Subcutaneous abdominal adipose tissue (tissue), 5 donors: Measurements from ENCODE around the gene GFRA1.

Experiments used
- H3K27ac ChIP-seq: one replicate; pipeline ENCODE4 v1.7.0; 2013; ENCODE audit warnings: low read depth, mild to moderate bottlenecking, inconsistent platforms, low read length, moderate library complexity
- H3K27me3 ChIP-seq, 5 donors: one replicate each; pipeline ENCODE4 v1.7.0; 2013; ENCODE audit warnings: low read length in 5 of 5, inconsistent platforms in 1 of 5; ENCODE audit not compliant: control insufficient read depth in 5 of 5, insufficient read depth in 4 of 5
- H3K36me3 ChIP-seq, 5 donors: one replicate each; pipeline ENCODE4 v1.7.0; 2013; ENCODE audit warnings: low read length in 5 of 5; ENCODE audit not compliant: control insufficient read depth in 5 of 5, insufficient read depth in 5 of 5
- H3K4me1 ChIP-seq, 5 donors: one replicate each; pipeline ENCODE4 v1.7.0; 2013; ENCODE audit warnings: low read length in 5 of 5, mild to moderate bottlenecking in 3 of 5, moderate library complexity in 1 of 5; ENCODE audit not compliant: control insufficient read depth in 5 of 5, insufficient read depth in 5 of 5
- H3K4me3 ChIP-seq, 5 donors: one replicate each; pipeline ENCODE4 v1.7.0; 2013; ENCODE audit warnings: low read length in 5 of 5, low read depth in 1 of 5
- H3K9ac ChIP-seq, 5 donors: one replicate each; pipeline ENCODE4 v1.7.0; 2013; ENCODE audit warnings: low read length in 5 of 5, mild to moderate bottlenecking in 4 of 5, moderate library complexity in 3 of 5
- H3K9me3 ChIP-seq, 5 donors: one replicate each; pipeline ENCODE4 v1.7.0; 2013; ENCODE audit warnings: low read length in 5 of 5; ENCODE audit not compliant: control insufficient read depth in 5 of 5
- donor health status: healthy.
- donor health status: healthy.
- donor health status: healthy.
- donor health status: healthy.
- donor health status: healthy.

Gene GFRA1

GRCh38 chr10:116100984-116101383, 172.0 kb downstream of the GFRA1 start:
- H3K9me3 ChIP-seq, result no peaks in the 10 kb centered on the region
- H3K4me1 ChIP-seq, result peaks cover 0 to 12% (median 7%) of the 10 kb centered on the region in 5 donors
- no peak overlapping the region for H3K4me3 ChIP-seq
- H3K27me3 ChIP-seq, result peaks cover 0 to 2% (median 0%) of the 10 kb centered on the region in 5 donors
- no peak overlapping the region for H3K9ac ChIP-seq
- H3K36me3 ChIP-seq, result no peaks in the 10 kb centered on the region
- no peak overlapping the region for H3K27ac ChIP-seq

- Histone ChIP-seq H3K9ac (no peak overlapping the region), H3K27ac (no peak overlapping the region)
Observed at GRCh38 chr10:116099023-116099420, 174.0 kb downstream of the GFRA1 start.

GRCh38 chr10:116098411-116099022, 174.5 kb downstream of the GFRA1 start:
- Histone ChIP-seq H3K27ac (no peak overlapping the region), H3K9me3 (no peaks in the 10 kb centered on the region), H3K4me1 (peaks cover 0 to 12% (median 7%) of the 10 kb centered on the region in 5 donors), H3K27me3 (peaks cover 0 to 2% (median 0%) of the 10 kb centered on the region in 5 donors), H3K4me3 (no peak overlapping the region), H3K9ac (no peak overlapping the region), H3K36me3 (no peaks in the 10 kb centered on the region)

More at GRCh38 chr10:116099023-116099420, 174.0 kb downstream of the GFRA1 start:
- no peak overlapping the region for H3K4me3 ChIP-seq
- peaks cover 0 to 12% (median 7%) of the 10 kb centered on the region in 5 donors for H3K4me1 ChIP-seq
- no peaks in the 10 kb centered on the region for H3K9me3 ChIP-seq
- no peaks in the 10 kb centered on the region for H3K36me3 ChIP-seq
- peaks cover 0 to 2% (median 0%) of the 10 kb centered on the region in 5 donors for H3K27me3 ChIP-seq

- no peaks in the 10 kb centered on the region for H3K36me3 ChIP-seq
- H3K4me1 ChIP-seq, result peaks cover 0 to 12% (median 7%) of the 10 kb centered on the region in 5 donors
- H3K27ac ChIP-seq, result no peak overlapping the region
- H3K27me3 ChIP-seq, result peaks cover 0 to 2% (median 0%) of the 10 kb centered on the region in 5 donors
- no peak overlapping the region for H3K4me3 ChIP-seq
- H3K9me3 ChIP-seq, result no peaks in the 10 kb centered on the region
- H3K9ac ChIP-seq, result no peak overlapping the region
Observed at GRCh38 chr10:116097239-116097784, 175.7 kb downstream of the GFRA1 start.

GRCh38 chr10:116096526-116096925, 176.5 kb downstream of the GFRA1 start:
- Histone ChIP-seq H3K9me3 (no peaks in the 10 kb centered on the region), H3K36me3 (no peaks in the 10 kb centered on the region), H3K4me3 (no peak overlapping the region), H3K9ac (no peak overlapping the region), H3K27me3 (peaks cover 0 to 2% (median 0%) of the 10 kb centered on the region in 5 donors), H3K4me1 (peaks cover 0 to 12% (median 7%) of the 10 kb centered on the region in 5 donors), H3K27ac (no peak overlapping the region)

GRCh38 chr10:116094356-116094755, 178.7 kb downstream of the GFRA1 start:
- H3K9me3 ChIP-seq, result no peaks in the 10 kb centered on the region
- H3K36me3 ChIP-seq, result no peaks in the 10 kb centered on the region
- H3K27ac ChIP-seq, result no peak overlapping the region
- peaks cover 0 to 2% (median 0%) of the 10 kb centered on the region in 5 donors for H3K27me3 ChIP-seq
- peaks cover 0 to 11% (median 6%) of the 10 kb centered on the region in 5 donors for H3K4me1 ChIP-seq
- H3K9ac ChIP-seq, result no peak overlapping the region
- H3K4me3 ChIP-seq, result no peak overlapping the region

GRCh38 chr10:116093031-116093430, 180.0 kb downstream of the GFRA1 start:
- Histone ChIP-seq H3K4me3 (no peak overlapping the region), H3K27me3 (peaks cover 0 to 2% (median 0%) of the 10 kb centered on the region in 5 donors), H3K9me3 (no peaks in the 10 kb centered on the region), H3K36me3 (no peaks in the 10 kb centered on the region), H3K4me1 (no peaks in the 10 kb centered on the region), H3K9ac (no peak overlapping the region), H3K27ac (no peak overlapping the region)

- Histone ChIP-seq H3K36me3 (no peaks in the 10 kb centered on the region), H3K9me3 (no peaks in the 10 kb centered on the region), H3K4me1 (peaks cover 0 to 2% (median 0%) of the 10 kb centered on the region in 5 donors), H3K9ac (no peak overlapping the region), H3K27me3 (no peaks in the 10 kb centered on the region), H3K27ac (no peak overlapping the region), H3K4me3 (no peak overlapping the region)
Observed at GRCh38 chr10:116088985-116089384, 184.0 kb downstream of the GFRA1 start.

GRCh38 chr10:116085323-116085722, 187.7 kb downstream of the GFRA1 start:
- no peaks in the 10 kb centered on the region for H3K27me3 ChIP-seq
- H3K9me3 ChIP-seq, result no peaks in the 10 kb centered on the region
- no peak overlapping the region for H3K27ac ChIP-seq

GRCh38 chr10:116084161-116084560, 188.8 kb downstream of the GFRA1 start:
- no peak overlapping the region for H3K27ac ChIP-seq
- H3K9me3 ChIP-seq, result no peaks in the 10 kb centered on the region
- H3K4me3 ChIP-seq, result no peak overlapping the region
- no peaks in the 10 kb centered on the region for H3K36me3 ChIP-seq
- peaks cover 0 to 2% (median 0%) of the 10 kb centered on the region in 5 donors for H3K4me1 ChIP-seq
- H3K27me3 ChIP-seq, result no peaks in the 10 kb centered on the region
- no peak overlapping the region for H3K9ac ChIP-seq

More at GRCh38 chr10:116085323-116085722, 187.7 kb downstream of the GFRA1 start:
- H3K4me3 ChIP-seq, result no peak overlapping the region
- peaks cover 0 to 2% (median 0%) of the 10 kb centered on the region in 5 donors for H3K4me1 ChIP-seq
- H3K9ac ChIP-seq, result no peak overlapping the region
- H3K36me3 ChIP-seq, result no peaks in the 10 kb centered on the region
